ENCODE results near the gene COL17A1. TPM values are rescaled to one million over a fixed set of nuclear protein-coding genes. Genes with fewer than 3 reads are reported as not detected.

COL17A1 gene
- total RNA-seq, 1 experiment from 2014 or later = 0.73 TPM

GRCh38 chr10:104089621-104090020, 3.9 kb upstream of the COL17A1 start:
- peaks cover 7% of the 10 kb centered on the region for H3K9me3 Mint-ChIP-seq (ENCODE audit: low read depth, unreplicated experiment)
- no peaks in the 10 kb centered on the region for H3K27me3 Mint-ChIP-seq (ENCODE audit: unreplicated experiment)
- intact Hi-C loops (cut with micrococcal nuclease; ENCODE audit: unreplicated experiment) = no loop called here
- H3K27ac Mint-ChIP-seq (ENCODE audit: unreplicated experiment) = no peak overlapping the region
- CTCF ChIA-PET = no interaction called here
- DNase-seq = no peak
- TF ChIP-seq CTCF (IDR thresholded peaks at IDR 0.05; ENCODE audit: unreplicated experiment) = no peak
- H3K4me1 Mint-ChIP-seq (ENCODE audit: low read depth, unreplicated experiment) = peaks cover 13% of the 10 kb centered on the region
- no peaks in the 10 kb centered on the region for H3K36me3 Mint-ChIP-seq (ENCODE audit: insufficient read depth, unreplicated experiment)
- no peak overlapping the region for H3K4me3 Mint-ChIP-seq (ENCODE audit: low read depth, unreplicated experiment)
- no TSS peak for BruUV-seq (replicated peaks)

- no peak for TF ChIP-seq CTCF (IDR thresholded peaks at IDR 0.05; ENCODE audit: unreplicated experiment)
- CTCF ChIA-PET = no interaction called here
- peaks cover 7% of the 10 kb centered on the region for H3K9me3 Mint-ChIP-seq (ENCODE audit: low read depth, unreplicated experiment)
- H3K27me3 Mint-ChIP-seq (ENCODE audit: unreplicated experiment) = no peaks in the 10 kb centered on the region
- no peaks in the 10 kb centered on the region for H3K36me3 Mint-ChIP-seq (ENCODE audit: insufficient read depth, unreplicated experiment)
- H3K4me3 Mint-ChIP-seq (ENCODE audit: low read depth, unreplicated experiment) = no peak overlapping the region
- peaks cover 13% of the 10 kb centered on the region for H3K4me1 Mint-ChIP-seq (ENCODE audit: low read depth, unreplicated experiment)
- no TSS peak for BruUV-seq (replicated peaks)
- H3K27ac Mint-ChIP-seq (ENCODE audit: unreplicated experiment) = no peak overlapping the region
- no peak for DNase-seq
- intact Hi-C loops (cut with micrococcal nuclease; ENCODE audit: unreplicated experiment) = no loop called here
Measured at GRCh38 chr10:104088239-104088638, 2.6 kb upstream of the COL17A1 start.

GRCh38 chr10:104084482-104085142, 1.1 kb downstream of the COL17A1 start:
- BruUV-seq (replicated peaks) = no TSS peak
- no peaks in the 10 kb centered on the region for H3K9me3 Mint-ChIP-seq (ENCODE audit: low read depth, unreplicated experiment)
- no peak for DNase-seq
- no peaks in the 10 kb centered on the region for H3K27me3 Mint-ChIP-seq (ENCODE audit: unreplicated experiment)
- TF ChIP-seq CTCF (IDR thresholded peaks at IDR 0.05; ENCODE audit: unreplicated experiment) = no peak
- no peak overlapping the region for H3K27ac Mint-ChIP-seq (ENCODE audit: unreplicated experiment)
- CTCF ChIA-PET = no interaction called here
- H3K4me3 Mint-ChIP-seq (ENCODE audit: low read depth, unreplicated experiment) = no peak overlapping the region
- intact Hi-C loops (cut with micrococcal nuclease; ENCODE audit: unreplicated experiment) = loop anchor here (5.0 kb wide), 1 partner anchor 38 kb away; the partner anchor contains the start of gene SFR1
- no peaks in the 10 kb centered on the region for H3K36me3 Mint-ChIP-seq (ENCODE audit: insufficient read depth, unreplicated experiment)
- peaks cover 13% of the 10 kb centered on the region for H3K4me1 Mint-ChIP-seq (ENCODE audit: low read depth, unreplicated experiment)

GRCh38 chr10:104081998-104082397, 3.7 kb downstream of the COL17A1 start:
- intact Hi-C loops (cut with micrococcal nuclease; ENCODE audit: unreplicated experiment) = loop anchor here (5.0 kb wide), 1 partner anchor 40 kb away; the partner anchor contains the start of gene SFR1
- TF ChIP-seq CTCF (IDR thresholded peaks at IDR 0.05; ENCODE audit: unreplicated experiment) = no peak
- Mint-ChIP-seq H3K9me3 (ENCODE audit: low read depth, unreplicated experiment) (no peaks in the 10 kb centered on the region), H3K27ac (ENCODE audit: unreplicated experiment) (no peak overlapping the region), H3K27me3 (ENCODE audit: unreplicated experiment) (no peaks in the 10 kb centered on the region), H3K4me3 (ENCODE audit: low read depth, unreplicated experiment) (no peak overlapping the region), H3K36me3 (ENCODE audit: insufficient read depth, unreplicated experiment) (no peaks in the 10 kb centered on the region), H3K4me1 (ENCODE audit: low read depth, unreplicated experiment) (peaks cover 13% of the 10 kb centered on the region)
- BruUV-seq (replicated peaks) = no TSS peak
- no peak for DNase-seq
- CTCF ChIA-PET = interaction anchor here (0.7 to 1.7 kb wide), 3 partner anchors 8 to 194 kb away, joined by 3 read pairs; no protein-coding TSS in a partner anchor

All from Calu3 (cell line).